Measurements from ENCODE around the gene GPRIN2.
A peak's percentile ranks its signal among the peaks of the same experiment; 100 is the strongest.
"Not testable (repeated sequence)": the region's sequence is repeated elsewhere in the genome, so short reads cannot be mapped to it uniquely, and the experiment has no call there.

The GPRIN2 gene

GRCh38 chr10:46556515-46557318 lies at the start of gene GPRIN2:
Gene GPRIN2 (minus strand): TSS chr10:46556658. CDS start chr10:46550736, 5,922 bp downstream.
- peak; percentile 24 for DNase-seq

GRCh38 chr10:46600516-46600915 lies 44.1 kb upstream of the GPRIN2 start:
- DNase-seq: not testable (repeated sequence)

GRCh38 chr10:46597616-46598246 lies 41.3 kb upstream of the GPRIN2 start:
- DNase-seq: not testable (repeated sequence)

GRCh38 chr10:46596570-46596969 lies 40.1 kb upstream of the GPRIN2 start:
- not testable (repeated sequence) for DNase-seq

- DNase-seq: not testable (repeated sequence)
These were observed 38.1 kb upstream of the GPRIN2 start for GRCh38 chr10:46594453-46595063.

GRCh38 chr10:46593307-46593706 lies 36.8 kb upstream of the GPRIN2 start:
- not testable (repeated sequence) for DNase-seq

GRCh38 chr10:46591053-46591452 lies 34.6 kb upstream of the GPRIN2 start:
- DNase-seq: not testable (repeated sequence)

- DNase-seq: not testable (repeated sequence)
These were observed 33.1 kb upstream of the GPRIN2 start for GRCh38 chr10:46589589-46589988.

GRCh38 chr10:46588221-46588620 lies 31.8 kb upstream of the GPRIN2 start:
- DNase-seq: not testable (repeated sequence)

GRCh38 chr10:46587546-46587945 lies 31.1 kb upstream of the GPRIN2 start:
- not testable (repeated sequence) for DNase-seq

GRCh38 chr10:46585246-46585645 lies 28.8 kb upstream of the GPRIN2 start:
- DNase-seq: not testable (repeated sequence)

- DNase-seq: not testable (repeated sequence)
These were observed 27.7 kb upstream of the GPRIN2 start for GRCh38 chr10:46584196-46584595.

- not testable (repeated sequence) for DNase-seq
These were observed 26.1 kb upstream of the GPRIN2 start for GRCh38 chr10:46582568-46582967.

GRCh38 chr10:46581997-46582396 lies 25.5 kb upstream of the GPRIN2 start:
- DNase-seq: not testable (repeated sequence)

GRCh38 chr10:46579378-46579777 lies 22.9 kb upstream of the GPRIN2 start:
- not testable (repeated sequence) for DNase-seq

GRCh38 chr10:46578474-46579178 lies 22.2 kb upstream of the GPRIN2 start, which contains the start of gene SYT15:
Gene SYT15 (plus strand): TSS chr10:46579128. CDS start chr10:46579169, 41 bp downstream.
- DNase-seq: not testable (repeated sequence)

- not testable (repeated sequence) for DNase-seq
These were observed 21.4 kb upstream of the GPRIN2 start for GRCh38 chr10:46577624-46578473.

GRCh38 chr10:46573884-46574283 lies 17.4 kb upstream of the GPRIN2 start:
- DNase-seq: not testable (repeated sequence)

- not testable (repeated sequence) for DNase-seq
These were observed 16.9 kb upstream of the GPRIN2 start for GRCh38 chr10:46573314-46573713.

- DNase-seq: not testable (repeated sequence)
These were observed 16.3 kb upstream of the GPRIN2 start for GRCh38 chr10:46572765-46573164.

- DNase-seq: not testable (repeated sequence)
These were observed 14.2 kb upstream of the GPRIN2 start for GRCh38 chr10:46570655-46571054.

- not testable (repeated sequence) for DNase-seq
These were observed 10.7 kb upstream of the GPRIN2 start for GRCh38 chr10:46567151-46567550.
